Measurements from ENCODE around the gene CYB5A.

- TF ChIP-seq, protein P1, sequence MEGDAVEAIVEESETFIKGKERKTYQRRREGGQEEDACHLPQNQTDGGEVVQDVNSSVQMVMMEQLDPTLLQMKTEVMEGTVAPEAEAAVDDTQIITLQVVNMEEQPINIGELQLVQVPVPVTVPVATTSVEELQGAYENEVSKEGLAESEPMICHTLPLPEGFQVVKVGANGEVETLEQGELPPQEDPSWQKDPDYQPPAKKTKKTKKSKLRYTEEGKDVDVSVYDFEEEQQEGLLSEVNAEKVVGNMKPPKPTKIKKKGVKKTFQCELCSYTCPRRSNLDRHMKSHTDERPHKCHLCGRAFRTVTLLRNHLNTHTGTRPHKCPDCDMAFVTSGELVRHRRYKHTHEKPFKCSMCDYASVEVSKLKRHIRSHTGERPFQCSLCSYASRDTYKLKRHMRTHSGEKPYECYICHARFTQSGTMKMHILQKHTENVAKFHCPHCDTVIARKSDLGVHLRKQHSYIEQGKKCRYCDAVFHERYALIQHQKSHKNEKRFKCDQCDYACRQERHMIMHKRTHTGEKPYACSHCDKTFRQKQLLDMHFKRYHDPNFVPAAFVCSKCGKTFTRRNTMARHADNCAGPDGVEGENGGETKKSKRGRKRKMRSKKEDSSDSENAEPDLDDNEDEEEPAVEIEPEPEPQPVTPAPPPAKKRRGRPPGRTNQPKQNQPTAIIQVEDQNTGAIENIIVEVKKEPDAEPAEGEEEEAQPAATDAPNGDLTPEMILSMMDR (IDR thresholded peaks at IDR 0.05) = no peak
- TF ChIP-seq POLR2A (IDR thresholded peaks at IDR 0.05) = no peak
Observed at GRCh38 chr18:74274700-74275099, 17.1 kb downstream of the CYB5A start.
